Muscle of leg (tissue), 11 donors: ENCODE results near the gene CHST2. TPM values are rescaled to one million over a fixed set of nuclear protein-coding genes. Genes with fewer than 3 reads are reported as not detected.
A peak's percentile ranks its signal among the peaks of the same experiment; 100 is the strongest.

ENCODE experiments used
- DNase-seq: peaks from one replicate; pipeline ENCODE4 v3.0.0; 2013
- H3K27ac ChIP-seq: one replicate; pipeline ENCODE4 v1.5.1; 2013; ENCODE audit warnings: mild to moderate bottlenecking, low read length, control low read depth
- H3K27me3 ChIP-seq: one replicate; pipeline ENCODE4 v1.6.1; 2013; ENCODE audit warnings: low read length; ENCODE audit not compliant: control insufficient read depth, insufficient read depth
- H3K36me3 ChIP-seq: one replicate; pipeline ENCODE4 v1.6.1; 2013; ENCODE audit warnings: low read length; ENCODE audit not compliant: control insufficient read depth, insufficient read depth
- H3K4me1 ChIP-seq: one replicate; pipeline ENCODE4 v1.6.1; 2013; ENCODE audit warnings: low read length; ENCODE audit not compliant: control insufficient read depth, insufficient read depth
- H3K4me3 ChIP-seq: one replicate; pipeline ENCODE4 v1.5.1; 2013; ENCODE audit warnings: low read length, control low read depth
- H3K9me3 ChIP-seq: replicated peaks from 2 replicates; pipeline ENCODE4 v1.6.1; 2013; ENCODE audit warnings: low read depth, low read length; ENCODE audit not compliant: control insufficient read depth
- WGBS: methylation state at CpG from one replicate; pipeline ENCODE4 v1.1.5; 2013; ENCODE audit warnings: missing lambda C conversion rate; ENCODE audit not compliant: insufficient coverage; 5-methylcytosine and 5-hydroxymethylcytosine counted together
- polyA plus RNA-seq, 8 donors: library from polyadenylated mRNA; unstranded; fragments of 120-200 nt; gene quantifications; one replicate each; pipeline versions ENCODE4 v1.2.1 to v1.2.3, GENCODE V29; 2013; ENCODE audit warnings: inconsistent platforms in 1 of 8, low replicate concordance in 1 of 8; ENCODE audit not compliant: insufficient read length in 8 of 8, insufficient read depth in 1 of 8
- total RNA-seq: library from RNA; stranded (reverse); fragments of 120-200 nt; gene quantifications from one replicate; pipeline ENCODE4 v1.2.4, GENCODE V29; 2013

The CHST2 gene
- total and polyA plus RNA-seq, 9 donors: 3.2 to 10.8 (median 6.3) TPM

GRCh38 chr3:143146486-143147274 is 27.1 kb downstream of the CHST2 start:
- H3K9me3 ChIP-seq: no peaks in the 10 kb centered on the region
- DNase-seq: peak; percentile 40

GRCh38 chr3:143147707-143148106 is 28.1 kb downstream of the CHST2 start:
- no peaks in the 10 kb centered on the region for H3K9me3 ChIP-seq
- no peak for DNase-seq
- H3K27ac ChIP-seq: no peak overlapping the region
- H3K4me1 ChIP-seq: peaks cover 16% of the 10 kb centered on the region
- no peak overlapping the region for H3K4me3 ChIP-seq
- WGBS: no CpG with 5 or more reads among the region's 2 CpGs
- H3K36me3 ChIP-seq: no peaks in the 10 kb centered on the region
- no peaks in the 10 kb centered on the region for H3K27me3 ChIP-seq

More at GRCh38 chr3:143146486-143147274, 27.1 kb downstream of the CHST2 start:
- Histone ChIP-seq H3K4me3 (no peak overlapping the region), H3K36me3 (no peaks in the 10 kb centered on the region), H3K27me3 (no peaks in the 10 kb centered on the region), H3K4me1 (peaks cover 11% of the 10 kb centered on the region), H3K27ac (no peak overlapping the region)
- WGBS: 67% methylated on average over 6 of the region's 12 CpGs

- Histone ChIP-seq H3K36me3 (no peaks in the 10 kb centered on the region), H3K27ac (peak overlapping the region; percentile 95), H3K4me1 (peaks cover 16% of the 10 kb centered on the region), H3K27me3 (no peaks in the 10 kb centered on the region), H3K4me3 (no peak overlapping the region), H3K9me3 (no peaks in the 10 kb centered on the region)
- peak; percentile 40 for DNase-seq
- no CpG with 5 or more reads among the region's 3 CpGs for WGBS
Measured at GRCh38 chr3:143150071-143150470, 30.5 kb downstream of the CHST2 start.

GRCh38 chr3:143151004-143151731 is 31.6 kb downstream of the CHST2 start:
- H3K27me3 ChIP-seq: no peaks in the 10 kb centered on the region
- no peaks in the 10 kb centered on the region for H3K36me3 ChIP-seq
- no CpG with 5 or more reads among the region's 7 CpGs for WGBS
- H3K4me3 ChIP-seq: no peak overlapping the region
- H3K27ac ChIP-seq: peak overlapping the region; percentile 95
- peak; percentile 99 for DNase-seq
- peaks cover 16% of the 10 kb centered on the region for H3K4me1 ChIP-seq
- no peaks in the 10 kb centered on the region for H3K9me3 ChIP-seq

GRCh38 chr3:143152043-143152442 is 32.5 kb downstream of the CHST2 start:
- WGBS: 48% methylated on average over 3 of the region's 5 CpGs
- Histone ChIP-seq H3K4me3 (no peak overlapping the region), H3K9me3 (no peaks in the 10 kb centered on the region), H3K36me3 (no peaks in the 10 kb centered on the region), H3K27me3 (no peaks in the 10 kb centered on the region), H3K27ac (peak overlapping the region; percentile 95), H3K4me1 (peaks cover 13% of the 10 kb centered on the region)
- peak; percentile 58 for DNase-seq

GRCh38 chr3:143155756-143156155 is 36.2 kb downstream of the CHST2 start:
- DNase-seq: no peak
- no CpG with 5 or more reads among the region's 4 CpGs for WGBS
- no peak overlapping the region for H3K4me3 ChIP-seq
- peaks cover 15% of the 10 kb centered on the region for H3K4me1 ChIP-seq
- no peaks in the 10 kb centered on the region for H3K9me3 ChIP-seq
- no peaks in the 10 kb centered on the region for H3K36me3 ChIP-seq
- H3K27me3 ChIP-seq: no peaks in the 10 kb centered on the region
- H3K27ac ChIP-seq: no peak overlapping the region

- peak; percentile 66 for DNase-seq
- Histone ChIP-seq H3K4me1 (peaks cover 4% of the 10 kb centered on the region), H3K27ac (no peak overlapping the region), H3K36me3 (no peaks in the 10 kb centered on the region), H3K27me3 (no peaks in the 10 kb centered on the region), H3K4me3 (no peak overlapping the region), H3K9me3 (no peaks in the 10 kb centered on the region)
- 8% methylated on average over 2 of the region's 2 CpGs for WGBS
Measured at GRCh38 chr3:143158014-143158988, 38.7 kb downstream of the CHST2 start.

GRCh38 chr3:143160437-143160836 is 40.9 kb downstream of the CHST2 start:
- no peaks in the 10 kb centered on the region for H3K36me3 ChIP-seq
- DNase-seq: no peak
- H3K4me3 ChIP-seq: no peak overlapping the region
- peak overlapping the region; percentile 9 for H3K27ac ChIP-seq
- no peaks in the 10 kb centered on the region for H3K9me3 ChIP-seq
- peaks cover 6% of the 10 kb centered on the region for H3K4me1 ChIP-seq
- WGBS: 46% methylated on average over 3 of the region's 11 CpGs
- H3K27me3 ChIP-seq: no peaks in the 10 kb centered on the region

GRCh38 chr3:143163562-143164100 is 44.1 kb downstream of the CHST2 start:
- Histone ChIP-seq H3K4me1 (peaks cover 4% of the 10 kb centered on the region), H3K36me3 (no peaks in the 10 kb centered on the region), H3K27me3 (no peaks in the 10 kb centered on the region), H3K4me3 (no peak overlapping the region), H3K27ac (no peak overlapping the region), H3K9me3 (no peaks in the 10 kb centered on the region)
- peak; percentile 85 for DNase-seq
- 43% methylated on average over 1 of the region's 3 CpGs for WGBS
